Liver (tissue), 9 donors: Measurements from ENCODE around the gene CIBAR2. TPM values are rescaled to one million over a fixed set of nuclear protein-coding genes. Genes with fewer than 3 reads are reported as not detected.

Experiments
- DNase-seq: peaks from one replicate; pipeline ENCODE4 v3.0.0-alpha.2; 2017; ENCODE audit warnings: low spot score
- H3K27ac ChIP-seq, 2 donors: one replicate each; pipeline ENCODE4 v1.7.0; 2013; ENCODE audit warnings: inconsistent platforms in 2 of 2, low read length in 2 of 2, control low read depth in 1 of 2, low read depth in 1 of 2, mild to moderate bottlenecking in 1 of 2
- H3K27me3 ChIP-seq, 4 donors: one replicate each; pipeline versions ENCODE4 v1.6.1 to v1.7.0; 2013; ENCODE audit warnings: low read length in 3 of 4, inconsistent platforms in 1 of 4, mild to moderate bottlenecking in 1 of 4, moderate library complexity in 1 of 4; ENCODE audit not compliant: control insufficient read depth in 4 of 4, insufficient read depth in 4 of 4
- H3K36me3 ChIP-seq, 4 donors: one replicate each; pipeline versions ENCODE4 v1.6.1 to v1.7.0; 2013; ENCODE audit warnings: low read length in 3 of 4, mild to moderate bottlenecking in 3 of 4, low read depth in 1 of 4, moderate library complexity in 1 of 4; ENCODE audit not compliant: control insufficient read depth in 4 of 4, insufficient read depth in 3 of 4
- H3K4me1 ChIP-seq, 4 donors: one replicate each; pipeline versions ENCODE4 v1.6.1 to v1.7.0; 2013; ENCODE audit warnings: low read length in 3 of 4, mild to moderate bottlenecking in 3 of 4, moderate library complexity in 1 of 4; ENCODE audit not compliant: control insufficient read depth in 4 of 4, insufficient read depth in 4 of 4
- H3K4me3 ChIP-seq, 3 donors: one replicate each; pipeline versions ENCODE4 v1.6.1 to v1.7.0; 2013; ENCODE audit warnings: low read length in 3 of 3, control low read depth in 1 of 3, low read depth in 1 of 3, mild to moderate bottlenecking in 1 of 3
- H3K9ac ChIP-seq, 2 donors: one replicate each; pipeline ENCODE4 v1.7.0; 2013; ENCODE audit warnings: low read length in 2 of 2, mild to moderate bottlenecking in 2 of 2, moderate library complexity in 2 of 2, control low read depth in 1 of 2, low read depth in 1 of 2
- H3K9me3 ChIP-seq, 4 donors: one replicate each; pipeline versions ENCODE4 v1.6.1 to v1.7.0; 2013; ENCODE audit warnings: low read length in 3 of 4; ENCODE audit not compliant: control insufficient read depth in 4 of 4
- EGR1 ChIP-seq, 2 donors: IDR thresholded peaks; 2 replicates each; pipeline ENCODE4 v1.6.1; 2016 to 2018; ENCODE audit warnings: antibody characterized with exemption in 2 of 2, low read depth in 2 of 2
- FOXA1 ChIP-seq: IDR thresholded peaks from 2 replicates; pipeline ENCODE4 v1.6.1; 2016; ENCODE audit warnings: antibody characterized with exemption
- FOXA2 ChIP-seq: IDR thresholded peaks from 2 replicates; pipeline ENCODE4 v1.6.1; 2016; ENCODE audit warnings: antibody characterized with exemption
- GABPA ChIP-seq, 2 donors: IDR thresholded peaks in 1 of 2; conservative IDR thresholded peaks in 1 of 2; 2 replicates each; pipeline ENCODE4 v1.6.1; 2016; ENCODE audit warnings: antibody characterized with exemption in 2 of 2, mild to moderate bottlenecking in 1 of 2, moderate library complexity in 1 of 2
- HNF4A ChIP-seq, 2 donors: conservative IDR thresholded peaks; 2 replicates each; pipeline ENCODE4 v1.6.1; 2016; ENCODE audit warnings: antibody characterized with exemption in 2 of 2, mild to moderate bottlenecking in 2 of 2
- HNF4G ChIP-seq: IDR thresholded peaks from 2 replicates; pipeline ENCODE4 v1.6.1; 2016; ENCODE audit warnings: antibody characterized with exemption
- JUND ChIP-seq, 2 donors: IDR thresholded peaks; 2 replicates each; pipeline ENCODE4 v1.6.1; 2016; ENCODE audit warnings: antibody characterized with exemption in 2 of 2
- NR2F2 ChIP-seq: IDR thresholded peaks from 2 replicates; pipeline ENCODE4 v1.6.1; 2016; ENCODE audit warnings: antibody characterized with exemption
- RXRA ChIP-seq, 2 donors: IDR thresholded peaks; 2 replicates each; pipeline ENCODE4 v1.6.1; 2017 to 2018; ENCODE audit warnings: antibody characterized with exemption in 2 of 2, mild to moderate bottlenecking in 1 of 2
- SP1 ChIP-seq: IDR thresholded peaks from 2 replicates; pipeline ENCODE4 v1.6.1; 2018; ENCODE audit warnings: antibody characterized with exemption, mild to moderate bottlenecking
- WGBS: extraction: QIAGEN DNeasy Blood & Tissue Kit; methylation state at CpG from one replicate; pipeline ENCODE4 v1.1.7; 2013; 5-methylcytosine and 5-hydroxymethylcytosine counted together
- polyA plus RNA-seq, 2 donors: library from polyadenylated mRNA; stranded (reverse) in 1 of 2; unstranded in 1 of 2; fragments of 200-250 nt in 1 of 2; fragments of >200 nt in 1 of 2; fragmentation: Nextera tagmentation in 1 of 2; extraction: Ambion mirVana in 1 of 2; gene quantifications; one replicate each; pipeline versions ENCODE4 v1.2.1 to v1.2.3, GENCODE V29; 2013 to 2015
- total RNA-seq, 2 donors: library from RNA; depleted of rRNA; stranded (reverse); fragments of >200 nt; gene quantifications; one replicate each; pipeline ENCODE4 v1.2.3, GENCODE V29; 2014
- TF ChIP-seq, protein P1 (sequence below): IDR thresholded peaks from 2 replicates; pipeline ENCODE4 v1.6.1; 2016; ENCODE audit warnings: antibody characterized with exemption
- TF ChIP-seq, protein P2 (sequence below): IDR thresholded peaks from 2 replicates; pipeline ENCODE4 v1.6.1; 2016; ENCODE audit warnings: antibody characterized with exemption
- TF ChIP-seq, protein P3 (sequence below): fragments of 150-350 bp; IDR thresholded peaks from 2 replicates; pipeline ENCODE4 v1.5.1; 2017; ENCODE audit warnings: improper control_type of control experiment, low read depth, low read length; ENCODE audit not compliant: missing input control
- TF ChIP-seq, protein P4 (sequence below): IDR thresholded peaks from 2 replicates; pipeline ENCODE4 v1.6.1; 2016; ENCODE audit warnings: antibody characterized with exemption, mild to moderate bottlenecking
- donor health status: healthy.
- donor health status: healthy.
- donor health status: healthy.
- donor health status: healthy.
- donor health status: healthy.

Gene CIBAR2
- total and polyA plus RNA-seq, 4 donors: not detected

DNA sequence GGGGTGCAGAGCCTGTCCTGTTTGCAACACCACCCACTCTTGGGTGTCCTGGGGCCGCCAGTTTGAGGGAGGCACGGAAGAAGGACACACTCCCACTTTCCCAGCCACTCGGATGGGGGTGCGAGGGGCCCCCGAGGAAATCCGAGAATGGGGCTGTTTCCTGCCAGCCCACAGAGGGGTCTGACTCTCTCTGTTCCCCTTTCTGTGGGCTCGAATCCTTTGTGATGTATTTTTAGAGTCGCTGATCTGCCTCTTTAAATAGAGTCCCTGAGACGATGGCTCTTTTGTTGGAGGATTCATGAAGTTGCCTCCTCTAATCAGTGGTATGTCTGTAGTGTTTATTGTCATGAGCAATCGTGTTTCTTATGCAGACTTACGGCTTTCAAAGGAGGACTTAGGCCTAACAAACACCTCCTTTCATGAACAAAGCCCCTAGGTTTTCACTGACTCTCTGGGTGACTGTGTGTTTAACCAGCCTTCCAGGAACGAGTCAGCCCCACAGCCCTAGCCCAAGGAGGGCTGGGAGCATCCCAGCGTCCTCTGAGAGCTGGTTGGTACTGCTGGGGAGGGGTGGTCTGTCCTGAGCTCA is 29.1 kb downstream of the CIBAR2 start (continued):
- TF ChIP-seq EGR1 (IDR thresholded peaks at IDR 0.05; ENCODE audit: low read depth in 2 of 2) (no peak), RXRA (IDR thresholded peaks at IDR 0.05) (no peak), JUND (IDR thresholded peaks at IDR 0.05) (no peak), NR2F2 (no peak), HNF4G (no peak), HNF4A (conservative IDR thresholded peaks at IDR 0.05) (no peak)
- TF ChIP-seq, protein P1, sequence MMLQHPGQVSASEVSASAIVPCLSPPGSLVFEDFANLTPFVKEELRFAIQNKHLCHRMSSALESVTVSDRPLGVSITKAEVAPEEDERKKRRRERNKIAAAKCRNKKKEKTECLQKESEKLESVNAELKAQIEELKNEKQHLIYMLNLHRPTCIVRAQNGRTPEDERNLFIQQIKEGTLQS: no peak

DNA sequence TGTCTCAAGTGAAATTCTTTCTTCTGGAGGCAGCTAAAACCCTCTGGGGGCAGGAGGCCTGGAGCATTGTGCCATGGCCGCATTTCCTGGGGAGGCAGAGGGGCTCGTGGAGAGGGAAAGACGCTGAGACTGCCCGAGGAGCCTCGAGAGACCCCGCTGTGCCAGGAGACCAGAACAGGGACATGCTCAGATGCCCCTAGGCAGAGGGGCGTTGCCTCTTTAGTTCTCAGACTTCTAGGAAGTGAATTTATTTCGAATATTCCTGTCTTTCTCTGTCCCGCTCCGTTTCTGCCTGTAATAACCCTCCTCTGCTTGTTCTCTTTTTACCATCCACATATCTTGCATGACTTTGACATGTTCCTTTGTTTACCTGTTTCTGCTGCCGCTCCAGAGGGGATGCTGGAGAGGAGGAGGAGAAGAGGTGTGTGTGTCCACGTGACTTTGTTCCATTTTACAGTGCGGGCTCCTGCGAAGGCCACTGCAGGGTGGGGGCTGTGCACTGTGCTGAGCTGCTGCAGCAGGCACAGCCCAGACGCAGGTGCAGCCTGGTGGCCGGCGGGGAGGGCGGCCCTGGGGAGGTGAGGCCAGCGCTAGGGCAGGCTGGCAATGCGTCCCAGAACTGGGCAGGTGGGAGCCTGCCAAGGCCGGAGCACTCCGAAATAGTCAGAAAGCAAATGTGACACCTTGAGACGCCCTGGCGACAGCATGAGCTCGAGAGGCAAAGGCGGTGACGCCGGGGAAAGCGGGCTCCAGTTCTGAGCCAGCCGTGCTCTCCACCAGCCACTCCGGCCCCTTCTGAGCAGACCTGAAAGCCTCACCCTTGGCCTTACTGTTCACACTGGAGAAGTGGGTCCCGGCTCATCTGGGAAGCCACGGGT is 29.9 kb downstream of the CIBAR2 start:
- no peak for DNase-seq
- peaks cover 0 to 7% (median 2%) of the 10 kb centered on the region in 4 donors for H3K4me1 ChIP-seq

More for the DNA sequence above, 29.9 kb downstream of the CIBAR2 start:
- WGBS: 81% methylated on average over 33 of the region's 33 CpGs
- no peak overlapping the region for H3K27ac ChIP-seq
- peaks cover 0 to 12% (median 6%) of the 10 kb centered on the region in 4 donors for H3K36me3 ChIP-seq
- TF ChIP-seq HNF4G: no peak
- TF ChIP-seq, protein P2, sequence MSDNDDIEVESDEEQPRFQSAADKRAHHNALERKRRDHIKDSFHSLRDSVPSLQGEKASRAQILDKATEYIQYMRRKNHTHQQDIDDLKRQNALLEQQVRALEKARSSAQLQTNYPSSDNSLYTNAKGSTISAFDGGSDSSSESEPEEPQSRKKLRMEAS: no peak
- no peak for TF ChIP-seq FOXA2
- no peak for TF ChIP-seq JUND (IDR thresholded peaks at IDR 0.05)
- no peak for TF ChIP-seq FOXA1
- TF ChIP-seq, protein P1: no peak
- no peak for TF ChIP-seq RXRA (IDR thresholded peaks at IDR 0.05)
- no peak for TF ChIP-seq NR2F2
- TF ChIP-seq GABPA (IDR thresholded peaks at IDR 0.05 in 1 of 2, conservative IDR thresholded peaks at IDR 0.05 in 1 of 2): no peak
- TF ChIP-seq HNF4A (conservative IDR thresholded peaks at IDR 0.05): no peak
- TF ChIP-seq SP1: no peak
- TF ChIP-seq, protein P3, sequence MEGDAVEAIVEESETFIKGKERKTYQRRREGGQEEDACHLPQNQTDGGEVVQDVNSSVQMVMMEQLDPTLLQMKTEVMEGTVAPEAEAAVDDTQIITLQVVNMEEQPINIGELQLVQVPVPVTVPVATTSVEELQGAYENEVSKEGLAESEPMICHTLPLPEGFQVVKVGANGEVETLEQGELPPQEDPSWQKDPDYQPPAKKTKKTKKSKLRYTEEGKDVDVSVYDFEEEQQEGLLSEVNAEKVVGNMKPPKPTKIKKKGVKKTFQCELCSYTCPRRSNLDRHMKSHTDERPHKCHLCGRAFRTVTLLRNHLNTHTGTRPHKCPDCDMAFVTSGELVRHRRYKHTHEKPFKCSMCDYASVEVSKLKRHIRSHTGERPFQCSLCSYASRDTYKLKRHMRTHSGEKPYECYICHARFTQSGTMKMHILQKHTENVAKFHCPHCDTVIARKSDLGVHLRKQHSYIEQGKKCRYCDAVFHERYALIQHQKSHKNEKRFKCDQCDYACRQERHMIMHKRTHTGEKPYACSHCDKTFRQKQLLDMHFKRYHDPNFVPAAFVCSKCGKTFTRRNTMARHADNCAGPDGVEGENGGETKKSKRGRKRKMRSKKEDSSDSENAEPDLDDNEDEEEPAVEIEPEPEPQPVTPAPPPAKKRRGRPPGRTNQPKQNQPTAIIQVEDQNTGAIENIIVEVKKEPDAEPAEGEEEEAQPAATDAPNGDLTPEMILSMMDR: no peak
- TF ChIP-seq EGR1 (IDR thresholded peaks at IDR 0.05; ENCODE audit: low read depth in 2 of 2): no peak
- TF ChIP-seq, protein P4, sequence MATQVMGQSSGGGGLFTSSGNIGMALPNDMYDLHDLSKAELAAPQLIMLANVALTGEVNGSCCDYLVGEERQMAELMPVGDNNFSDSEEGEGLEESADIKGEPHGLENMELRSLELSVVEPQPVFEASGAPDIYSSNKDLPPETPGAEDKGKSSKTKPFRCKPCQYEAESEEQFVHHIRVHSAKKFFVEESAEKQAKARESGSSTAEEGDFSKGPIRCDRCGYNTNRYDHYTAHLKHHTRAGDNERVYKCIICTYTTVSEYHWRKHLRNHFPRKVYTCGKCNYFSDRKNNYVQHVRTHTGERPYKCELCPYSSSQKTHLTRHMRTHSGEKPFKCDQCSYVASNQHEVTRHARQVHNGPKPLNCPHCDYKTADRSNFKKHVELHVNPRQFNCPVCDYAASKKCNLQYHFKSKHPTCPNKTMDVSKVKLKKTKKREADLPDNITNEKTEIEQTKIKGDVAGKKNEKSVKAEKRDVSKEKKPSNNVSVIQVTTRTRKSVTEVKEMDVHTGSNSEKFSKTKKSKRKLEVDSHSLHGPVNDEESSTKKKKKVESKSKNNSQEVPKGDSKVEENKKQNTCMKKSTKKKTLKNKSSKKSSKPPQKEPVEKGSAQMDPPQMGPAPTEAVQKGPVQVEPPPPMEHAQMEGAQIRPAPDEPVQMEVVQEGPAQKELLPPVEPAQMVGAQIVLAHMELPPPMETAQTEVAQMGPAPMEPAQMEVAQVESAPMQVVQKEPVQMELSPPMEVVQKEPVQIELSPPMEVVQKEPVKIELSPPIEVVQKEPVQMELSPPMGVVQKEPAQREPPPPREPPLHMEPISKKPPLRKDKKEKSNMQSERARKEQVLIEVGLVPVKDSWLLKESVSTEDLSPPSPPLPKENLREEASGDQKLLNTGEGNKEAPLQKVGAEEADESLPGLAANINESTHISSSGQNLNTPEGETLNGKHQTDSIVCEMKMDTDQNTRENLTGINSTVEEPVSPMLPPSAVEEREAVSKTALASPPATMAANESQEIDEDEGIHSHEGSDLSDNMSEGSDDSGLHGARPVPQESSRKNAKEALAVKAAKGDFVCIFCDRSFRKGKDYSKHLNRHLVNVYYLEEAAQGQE: no peak
- no peak overlapping the region for H3K4me3 ChIP-seq
- H3K27me3 ChIP-seq: no peaks in the 10 kb centered on the region
- H3K9ac ChIP-seq: no peak overlapping the region
- H3K9me3 ChIP-seq: no peaks in the 10 kb centered on the region
